PC-9 (cell line): Measurements from ENCODE around the gene WSCD2. TPM values are rescaled to one million over a fixed set of nuclear protein-coding genes. Genes with fewer than 3 reads are reported as not detected.

Source experiments
- BruUV-seq: library from RNA; stranded (reverse); fragments of 400-500 nt; replicated peaks from 2 replicates; lab custom pipeline; 2021; lab: Mats Ljungman, UMichigan
- CTCF ChIA-PET: fragments of 300-600 bp; sonication (Branson Sonifier 250); formaldehyde crosslinking; loops from one replicate; lab custom pipeline; 2022; ENCODE audit warnings: antibody characterized with exemption; lab: Charles Lee
- POLR2A ChIA-PET: fragments of 300-600 bp; sonication (Branson Sonifier 250); formaldehyde crosslinking; loops from one replicate; lab custom pipeline; 2022; ENCODE audit warnings: antibody characterized with exemption; ENCODE audit not compliant: unreplicated experiment; lab: Charles Lee
- DNase-seq, 2 experiments: peaks; one replicate each; pipeline versions ENCODE4 v3.0.0 to v3.0.0-alpha.2; 2015 to 2022; ENCODE audit warnings: mixed read lengths in 1 of 2
- H2AFZ ChIP-seq: fragments of 200-600 bp; sonication (generic); 2 replicates; pipeline ENCODE4 v1.8.1; 2017; ENCODE audit warnings: antibody characterized with exemption
- H3F3A ChIP-seq: fragments of 200-600 bp; sonication (generic); 2 replicates; pipeline ENCODE4 v1.8.1; 2017; ENCODE audit warnings: antibody characterized with exemption, mild to moderate bottlenecking, low read depth; ENCODE audit not compliant: insufficient read depth
- H3K27ac ChIP-seq: fragments of 200-600 bp; sonication (generic); 2 replicates; pipeline ENCODE4 v1.6.1; 2016; ENCODE audit warnings: mixed run types
- H3K27me3 ChIP-seq: fragments of 200-600 bp; sonication (generic); 2 replicates; pipeline ENCODE4 v1.6.1; 2016; ENCODE audit warnings: low read depth, mixed run types; ENCODE audit not compliant: insufficient read depth
- H3K36me3 ChIP-seq: fragments of 200-600 bp; sonication (generic); 2 replicates; pipeline ENCODE4 v1.6.1; 2016; ENCODE audit warnings: low read depth, mixed run types
- H3K4me1 ChIP-seq: fragments of 200-600 bp; sonication (generic); replicated peaks from 2 replicates; pipeline ENCODE4 v1.6.1; 2016; ENCODE audit warnings: mixed run types; ENCODE audit not compliant: insufficient read depth
- H3K4me2 ChIP-seq: fragments of 200-600 bp; sonication (generic); 2 replicates; pipeline ENCODE4 v1.6.1; 2017; ENCODE audit warnings: mixed run types
- H3K4me3 ChIP-seq: fragments of 200-600 bp; sonication (generic); 2 replicates; pipeline ENCODE4 v1.6.1; 2016; ENCODE audit warnings: mixed run types
- H3K79me2 ChIP-seq: fragments of 200-600 bp; sonication (generic); 2 replicates; pipeline ENCODE4 v1.6.1; 2017; ENCODE audit warnings: low read depth, mixed run types
- H3K9me2 ChIP-seq: fragments of 200-600 bp; sonication (generic); 2 replicates; pipeline ENCODE4 v1.8.1; 2017; ENCODE audit warnings: mild to moderate bottlenecking; ENCODE audit not compliant: insufficient read depth
- H3K9me3 ChIP-seq: fragments of 200-600 bp; sonication (generic); 2 replicates; pipeline ENCODE4 v1.8.1; 2016; ENCODE audit warnings: low read depth; ENCODE audit not compliant: insufficient read depth
- H4K20me1 ChIP-seq: fragments of 200-600 bp; sonication (generic); 2 replicates; pipeline ENCODE4 v1.8.1; 2017; ENCODE audit not compliant: insufficient read depth
- EZH2 ChIP-seq: fragments of 200-600 bp; sonication (generic); IDR thresholded peaks from 2 replicates; pipeline ENCODE4 v1.8.0; 2017; ENCODE audit warnings: antibody characterized with exemption, low read depth
- intact Hi-C: fragments of 100-400 bp; cut with micrococcal nuclease; formaldehyde crosslinking; loops from one replicate; pipeline ENCODE4 v1.10.0; 2022; ENCODE audit not compliant: unreplicated experiment
- total RNA-seq: library from RNA; stranded (reverse); gene quantifications from 2 replicates; pipeline ENCODE4 v1.2.3, GENCODE V29; 2021
- TF ChIP-seq, protein P1 (sequence below): fragments of 200-600 bp; sonication (generic); conservative IDR thresholded peaks from 2 replicates; pipeline ENCODE4 v1.6.1; 2017; ENCODE audit warnings: mixed run types, antibody characterized with exemption, mild to moderate bottlenecking, moderate library complexity

Gene WSCD2
- total RNA-seq, 1 experiment from 2014 or later, result not detected

DNA sequence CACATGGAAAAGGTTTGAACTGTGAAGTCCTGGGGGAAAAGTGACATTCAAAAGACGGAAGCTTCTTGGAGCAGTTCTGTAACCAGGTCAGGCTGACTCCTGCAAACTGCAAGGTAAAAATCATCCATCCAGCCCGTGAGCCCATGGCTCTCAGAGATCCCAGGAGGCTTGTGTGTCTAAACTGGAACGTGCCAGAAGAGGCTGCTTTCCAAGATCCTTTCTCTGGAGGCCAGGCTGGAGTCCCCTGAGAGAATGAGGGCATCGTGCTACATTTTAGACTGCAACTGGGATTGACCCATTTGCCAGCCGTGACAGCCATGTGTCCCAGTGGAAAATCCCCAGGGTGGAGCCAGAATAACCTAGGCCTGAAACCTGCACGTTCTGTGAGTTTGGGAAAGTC lies 7.8 kb upstream of the WSCD2 start:
- Histone ChIP-seq H3K79me2 (no peaks in the 10 kb centered on the region), H3K27me3 (peaks cover 25% of the 10 kb centered on the region), H3F3A (no peaks in the 10 kb centered on the region), H3K9me2 (no peaks in the 10 kb centered on the region), H2AFZ (no peak overlapping the region), H3K36me3 (no peaks in the 10 kb centered on the region), H3K4me3 (no peak overlapping the region), H3K4me1 (no peaks in the 10 kb centered on the region), H3K9me3 (no peaks in the 10 kb centered on the region), H3K4me2 (no peak overlapping the region), H3K27ac (no peak overlapping the region), H4K20me1 (no peaks in the 10 kb centered on the region)
- no TSS peak for BruUV-seq
- no peak for TF ChIP-seq EZH2
- TF ChIP-seq, protein P1, sequence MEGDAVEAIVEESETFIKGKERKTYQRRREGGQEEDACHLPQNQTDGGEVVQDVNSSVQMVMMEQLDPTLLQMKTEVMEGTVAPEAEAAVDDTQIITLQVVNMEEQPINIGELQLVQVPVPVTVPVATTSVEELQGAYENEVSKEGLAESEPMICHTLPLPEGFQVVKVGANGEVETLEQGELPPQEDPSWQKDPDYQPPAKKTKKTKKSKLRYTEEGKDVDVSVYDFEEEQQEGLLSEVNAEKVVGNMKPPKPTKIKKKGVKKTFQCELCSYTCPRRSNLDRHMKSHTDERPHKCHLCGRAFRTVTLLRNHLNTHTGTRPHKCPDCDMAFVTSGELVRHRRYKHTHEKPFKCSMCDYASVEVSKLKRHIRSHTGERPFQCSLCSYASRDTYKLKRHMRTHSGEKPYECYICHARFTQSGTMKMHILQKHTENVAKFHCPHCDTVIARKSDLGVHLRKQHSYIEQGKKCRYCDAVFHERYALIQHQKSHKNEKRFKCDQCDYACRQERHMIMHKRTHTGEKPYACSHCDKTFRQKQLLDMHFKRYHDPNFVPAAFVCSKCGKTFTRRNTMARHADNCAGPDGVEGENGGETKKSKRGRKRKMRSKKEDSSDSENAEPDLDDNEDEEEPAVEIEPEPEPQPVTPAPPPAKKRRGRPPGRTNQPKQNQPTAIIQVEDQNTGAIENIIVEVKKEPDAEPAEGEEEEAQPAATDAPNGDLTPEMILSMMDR, result no peak
- CTCF ChIA-PET, result no interaction called here
- DNase-seq, result no peak
- intact Hi-C loops, result no loop called here
- POLR2A ChIA-PET, result no interaction called here

GRCh38 chr12:108121728-108122471 lies 7.2 kb upstream of the WSCD2 start:
- H3K27me3 ChIP-seq, result peaks cover 25% of the 10 kb centered on the region
- no peaks in the 10 kb centered on the region for H3K9me2 ChIP-seq
- intact Hi-C loops, result no loop called here
- TF ChIP-seq, protein P1, result no peak
- no peak for TF ChIP-seq EZH2
- ChIA-PET POLR2A (no interaction called here), CTCF (no interaction called here)
- H3K27ac ChIP-seq, result no peak overlapping the region
- no peak overlapping the region for H3K4me3 ChIP-seq
- H3K4me1 ChIP-seq, result no peaks in the 10 kb centered on the region
- no peaks in the 10 kb centered on the region for H3K79me2 ChIP-seq
- no peak for DNase-seq
- H4K20me1 ChIP-seq, result no peaks in the 10 kb centered on the region
- no peak overlapping the region for H2AFZ ChIP-seq
- H3K4me2 ChIP-seq, result no peak overlapping the region
- H3F3A ChIP-seq, result no peaks in the 10 kb centered on the region
- H3K36me3 ChIP-seq, result no peaks in the 10 kb centered on the region
- H3K9me3 ChIP-seq, result no peaks in the 10 kb centered on the region
- BruUV-seq, result no TSS peak

GRCh38 chr12:108122644-108123043 lies 6.4 kb upstream of the WSCD2 start:
- Histone ChIP-seq H4K20me1 (no peaks in the 10 kb centered on the region), H3K36me3 (no peaks in the 10 kb centered on the region), H3K27me3 (peaks cover 32% of the 10 kb centered on the region), H3K4me2 (no peak overlapping the region), H3K9me2 (no peaks in the 10 kb centered on the region), H3K79me2 (no peaks in the 10 kb centered on the region), H3K9me3 (no peaks in the 10 kb centered on the region), H3K4me1 (no peaks in the 10 kb centered on the region), H3F3A (no peaks in the 10 kb centered on the region), H3K27ac (no peak overlapping the region), H3K4me3 (no peak overlapping the region), H2AFZ (no peak overlapping the region)
- TF ChIP-seq, protein P1, result no peak
- no peak for TF ChIP-seq EZH2
- intact Hi-C loops, result no loop called here
- DNase-seq, result no peak
- BruUV-seq, result no TSS peak
- CTCF ChIA-PET, result no interaction called here
- POLR2A ChIA-PET, result no interaction called here
